Stomach (tissue), 9 donors: ENCODE results near the gene ASAH2. TPM values are rescaled to one million over a fixed set of nuclear protein-coding genes. Genes with fewer than 3 reads are reported as not detected.

Source experiments
- DNase-seq, 2 donors: peaks; one replicate each; pipeline versions ENCODE4 v3.0.0 to v3.0.0-alpha.2; 2013 to 2019
- H3K27ac ChIP-seq, 5 donors: fragments of 200-600 bp in 4 of 5; sonication (generic) in 4 of 5; one replicate each; pipeline ENCODE4 v1.5.1; 2013 to 2019; ENCODE audit warnings: mild to moderate bottlenecking in 1 of 5, moderate library complexity in 1 of 5
- H3K27me3 ChIP-seq, 3 donors: fragments of 200-600 bp; sonication (generic); one replicate each; pipeline ENCODE4 v1.5.1; 2017 to 2019; ENCODE audit warnings: mixed run types in 1 of 3
- H3K36me3 ChIP-seq, 4 donors: fragments of 200-600 bp; sonication (generic); 1 replicate in 3 of 4; 2 replicates in 1 of 4; pipeline ENCODE4 v1.5.1; 2016 to 2019
- H3K4me1 ChIP-seq, 4 donors: fragments of 200-600 bp; sonication (generic); one replicate each; pipeline ENCODE4 v1.5.1; 2016 to 2019
- H3K4me3 ChIP-seq, 4 donors: fragments of 200-600 bp; sonication (generic) in 3 of 4; one replicate each; pipeline ENCODE4 v1.5.1; 2016 to 2019; ENCODE audit warnings: mild to moderate bottlenecking in 1 of 4
- H3K9me3 ChIP-seq, 4 donors: fragments of 200-600 bp; sonication (generic); one replicate each; pipeline ENCODE4 v1.5.1; 2016 to 2019
- EP300 ChIP-seq: sonication (generic); formaldehyde crosslinking; IDR thresholded peaks from one replicate; pipeline ENCODE4 v1.6.1; 2017; ENCODE audit warnings: antibody characterized with exemption
- POLR2A ChIP-seq, 4 donors: fragments of 450-650 bp; IDR thresholded peaks; one replicate each; pipeline ENCODE4 v1.6.1; 2016; ENCODE audit warnings: antibody characterized with exemption in 4 of 4, control low read depth in 2 of 4, mild to moderate bottlenecking in 1 of 4, moderate library complexity in 1 of 4
- POLR2AphosphoS5 ChIP-seq, 3 donors: sonication (generic); formaldehyde crosslinking; IDR thresholded peaks; one replicate each; pipeline ENCODE4 v1.6.1; 2016; ENCODE audit warnings: antibody characterized with exemption in 3 of 3
- WGBS, 5 donors: extraction: QIAGEN DNeasy Blood & Tissue Kit in 3 of 5; methylation state at CpG; one replicate each; pipeline versions ENCODE4 v1.1.5 to v1.1.7; 2013 to 2018; 5-methylcytosine and 5-hydroxymethylcytosine counted together
- intact Hi-C: fragments of 100-400 bp; cut with DNase I; formaldehyde crosslinking; loops from one replicate; pipeline ENCODE4 v1.15.1; 2023; ENCODE audit warnings: low total_unique reads
- polyA plus RNA-seq, 3 donors: library from polyadenylated mRNA; stranded (reverse); fragments of 200-250 nt; gene quantifications; one replicate each; pipeline ENCODE4 v1.2.3, GENCODE V29; 2013
- total RNA-seq, 5 donors: library from RNA; depleted of rRNA; stranded (reverse); fragments of >200 nt; gene quantifications; one replicate each; pipeline versions ENCODE4 v1.1.0 to v1.2.3, GENCODE V29; 2014 to 2016
- TF ChIP-seq, protein P1 (sequence below), 7 experiments: fragments of 450-650 bp in 4 of 7; fragments of 200-600 bp in 3 of 7; sonication (generic) in 3 of 7; IDR thresholded peaks; one replicate each; pipeline ENCODE4 v1.5.1; 2016 to 2019; ENCODE audit warnings: antibody characterized with exemption in 7 of 7, control low read depth in 2 of 7, mild to moderate bottlenecking in 1 of 7
- donor health status: healthy with polysubstance abuse.
- donor health status: Bipolar disorder and iron deficiency.
- donor health status: healthy.

Gene ASAH2
- total and polyA plus RNA-seq, 8 donors = 0.20 to 22.8 (median 0.55) TPM

DNA sequence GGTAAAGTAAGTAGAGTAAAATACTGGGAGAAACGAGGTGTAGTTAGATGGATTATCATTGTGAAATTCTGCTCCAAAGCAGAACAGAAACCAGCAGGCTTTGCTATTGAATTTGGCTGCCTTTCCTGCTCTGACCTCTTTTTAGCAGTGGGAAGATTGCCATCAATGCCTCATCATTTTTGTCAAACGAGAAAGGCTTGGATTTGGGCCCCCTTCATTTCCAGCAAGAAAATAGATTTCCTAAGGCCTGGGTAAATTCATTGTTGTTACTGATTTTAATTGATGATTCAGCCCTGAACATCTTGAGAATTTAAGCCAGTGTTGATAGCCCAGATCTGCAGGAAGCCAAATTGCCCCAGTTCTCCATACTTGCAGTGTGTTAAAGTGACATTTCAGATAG is 35.2 kb upstream of the ASAH2 start:
- no peak overlapping the region for H3K27ac ChIP-seq
- DNase-seq = peak in 1 of 2 donors; percentile 74
- no peaks in the 10 kb centered on the region for H3K9me3 ChIP-seq
- H3K36me3 ChIP-seq = no peaks in the 10 kb centered on the region
- WGBS, 5 donors = 9 to 29% (median 15%) methylated on average over 2 of the region's 2 CpGs
- H3K27me3 ChIP-seq = no peaks in the 10 kb centered on the region
- H3K4me1 ChIP-seq = peaks cover 0 to 20% (median 11%) of the 10 kb centered on the region in 4 donors
- H3K4me3 ChIP-seq = no peak overlapping the region
- TF ChIP-seq EP300 = no peak
- no peak for TF ChIP-seq POLR2A (IDR thresholded peaks at IDR 0.05)
- TF ChIP-seq POLR2AphosphoS5 (IDR thresholded peaks at IDR 0.05) = no peak
- TF ChIP-seq, protein P1, sequence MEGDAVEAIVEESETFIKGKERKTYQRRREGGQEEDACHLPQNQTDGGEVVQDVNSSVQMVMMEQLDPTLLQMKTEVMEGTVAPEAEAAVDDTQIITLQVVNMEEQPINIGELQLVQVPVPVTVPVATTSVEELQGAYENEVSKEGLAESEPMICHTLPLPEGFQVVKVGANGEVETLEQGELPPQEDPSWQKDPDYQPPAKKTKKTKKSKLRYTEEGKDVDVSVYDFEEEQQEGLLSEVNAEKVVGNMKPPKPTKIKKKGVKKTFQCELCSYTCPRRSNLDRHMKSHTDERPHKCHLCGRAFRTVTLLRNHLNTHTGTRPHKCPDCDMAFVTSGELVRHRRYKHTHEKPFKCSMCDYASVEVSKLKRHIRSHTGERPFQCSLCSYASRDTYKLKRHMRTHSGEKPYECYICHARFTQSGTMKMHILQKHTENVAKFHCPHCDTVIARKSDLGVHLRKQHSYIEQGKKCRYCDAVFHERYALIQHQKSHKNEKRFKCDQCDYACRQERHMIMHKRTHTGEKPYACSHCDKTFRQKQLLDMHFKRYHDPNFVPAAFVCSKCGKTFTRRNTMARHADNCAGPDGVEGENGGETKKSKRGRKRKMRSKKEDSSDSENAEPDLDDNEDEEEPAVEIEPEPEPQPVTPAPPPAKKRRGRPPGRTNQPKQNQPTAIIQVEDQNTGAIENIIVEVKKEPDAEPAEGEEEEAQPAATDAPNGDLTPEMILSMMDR (IDR thresholded peaks at IDR 0.05) = no peak
- intact Hi-C loops = no loop called here

DNA sequence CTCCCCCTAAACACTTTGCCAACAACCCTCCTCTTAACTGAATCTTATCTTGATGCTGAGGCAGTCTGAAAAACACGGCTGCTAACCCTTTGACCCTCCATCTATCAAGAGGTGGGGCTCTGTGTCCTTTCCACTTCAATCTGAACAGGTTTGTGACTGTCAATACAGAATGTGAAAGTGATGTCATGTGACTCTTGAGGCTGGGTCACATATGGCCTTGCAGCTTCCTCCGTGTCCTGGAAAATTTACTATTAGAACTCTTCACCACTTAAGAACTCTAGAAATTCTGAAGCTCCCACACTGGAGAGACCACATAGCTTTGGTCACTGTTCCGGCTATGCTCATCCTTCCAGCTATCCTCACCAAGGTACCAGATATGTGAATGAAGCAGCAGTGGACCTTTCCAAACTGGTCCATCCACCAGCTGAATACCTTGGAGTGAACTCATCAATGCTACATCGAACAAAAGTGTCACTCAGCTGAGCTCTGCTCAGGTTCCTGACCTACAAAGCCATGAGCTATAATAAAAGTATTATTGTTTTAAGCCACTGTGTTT is 30.7 kb upstream of the ASAH2 start:
- DNase-seq = no peak
- no peaks in the 10 kb centered on the region for H3K27me3 ChIP-seq
- 71 to 78% (median 72%) methylated on average over 4 of the region's 4 CpGs for WGBS, 5 donors
- no peaks in the 10 kb centered on the region for H3K9me3 ChIP-seq
- peaks cover 13 to 30% (median 15%) of the 10 kb centered on the region in 4 donors for H3K4me1 ChIP-seq
- no peak for TF ChIP-seq POLR2A (IDR thresholded peaks at IDR 0.05)
- TF ChIP-seq, protein P1 (IDR thresholded peaks at IDR 0.05) = no peak
- no peak for TF ChIP-seq POLR2AphosphoS5 (IDR thresholded peaks at IDR 0.05)
- TF ChIP-seq EP300 = no peak
- H3K4me3 ChIP-seq = no peak overlapping the region
- no peak overlapping the region for H3K27ac ChIP-seq
- intact Hi-C loops = no loop called here
- H3K36me3 ChIP-seq = no peaks in the 10 kb centered on the region

DNA sequence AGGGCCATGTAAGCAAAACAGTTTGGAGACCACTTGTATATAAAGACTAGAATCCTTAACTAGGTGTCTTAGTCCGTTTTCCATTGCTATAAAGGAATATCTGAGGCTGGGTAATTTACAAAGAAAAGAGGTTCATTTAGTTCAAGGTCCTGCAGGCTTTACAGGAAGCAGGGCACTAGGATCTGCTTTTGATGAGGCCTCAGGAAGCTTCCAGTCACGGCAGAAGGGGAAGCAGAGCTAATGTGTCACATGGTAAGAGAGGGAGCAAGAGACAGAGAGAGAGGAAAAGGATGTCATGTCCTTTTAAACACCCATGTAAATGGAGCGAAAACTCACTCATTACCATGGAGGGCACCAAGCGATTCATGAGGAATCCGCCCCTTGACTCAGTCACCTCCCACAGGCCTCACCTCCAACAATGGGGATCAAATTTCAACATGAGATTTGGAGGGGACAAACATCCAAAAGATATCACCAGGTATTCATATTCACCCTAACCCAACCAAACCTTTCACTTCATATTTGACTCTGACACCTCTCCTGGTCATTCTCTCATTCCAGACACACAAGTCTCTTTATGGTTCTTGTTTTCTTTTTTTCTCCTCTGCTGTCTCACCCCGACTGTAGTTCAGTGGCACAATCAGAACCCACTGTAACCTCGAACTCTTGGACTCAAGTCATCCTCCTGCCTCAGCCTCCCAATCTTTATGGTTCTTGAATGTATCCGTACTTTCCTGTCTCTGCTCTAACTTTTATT is 30.1 kb upstream of the ASAH2 start:
- Histone ChIP-seq H3K27me3 (no peaks in the 10 kb centered on the region), H3K36me3 (no peaks in the 10 kb centered on the region), H3K4me3 (no peak overlapping the region), H3K9me3 (no peaks in the 10 kb centered on the region), H3K4me1 (peaks cover 10 to 23% (median 13%) of the 10 kb centered on the region in 4 donors), H3K27ac (no peak overlapping the region)
- no peak for TF ChIP-seq POLR2A (IDR thresholded peaks at IDR 0.05)
- TF ChIP-seq EP300 = no peak
- TF ChIP-seq, protein P1 (IDR thresholded peaks at IDR 0.05) = no peak
- TF ChIP-seq POLR2AphosphoS5 (IDR thresholded peaks at IDR 0.05) = no peak
- no peak for DNase-seq
- 77 to 91% (median 86%) methylated on average over 8 of the region's 8 CpGs for WGBS, 5 donors
- intact Hi-C loops = no loop called here

DNA sequence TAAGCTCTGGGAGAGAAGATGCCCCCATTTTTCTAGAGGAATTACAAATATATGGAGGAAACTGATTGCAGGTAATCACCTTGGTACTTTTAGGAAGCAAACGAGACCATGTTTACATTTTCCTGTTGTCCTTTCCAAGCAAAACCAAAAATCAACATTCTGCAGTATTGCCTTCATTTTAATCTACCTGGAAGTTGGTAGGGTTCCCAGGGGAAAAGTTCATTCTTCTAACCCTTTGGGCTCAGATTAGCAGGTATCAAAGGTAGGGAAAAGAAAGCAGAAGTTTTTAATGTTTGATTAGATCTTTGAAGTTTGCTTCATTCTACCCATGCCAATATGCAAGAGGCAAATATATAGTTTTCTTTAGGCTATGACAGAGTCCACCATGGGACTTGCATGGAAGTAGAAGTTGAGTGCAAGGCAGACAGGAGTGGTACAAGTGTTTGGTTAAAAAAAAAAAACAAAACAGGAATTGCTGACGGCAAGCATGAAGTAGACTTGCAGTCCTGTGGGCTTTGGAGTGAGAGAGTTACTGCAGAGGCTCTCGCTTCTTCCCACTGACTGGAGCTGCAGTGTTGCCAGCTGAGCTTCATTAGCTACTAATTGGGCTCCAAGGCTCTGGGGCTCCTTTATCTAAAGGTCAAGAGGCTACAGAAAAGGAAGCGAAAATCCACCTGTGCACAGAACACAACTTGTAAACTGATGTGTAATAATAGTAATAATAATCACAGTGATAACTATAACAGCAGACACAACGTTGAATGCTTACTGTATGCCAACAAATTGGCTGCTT is 28.9 kb upstream of the ASAH2 start:
- WGBS, 5 donors = 16 to 45% (median 32%) methylated on average over 5 of the region's 5 CpGs
- Histone ChIP-seq H3K4me1 (peaks cover 0 to 16% (median 11%) of the 10 kb centered on the region in 4 donors), H3K4me3 (no peak overlapping the region), H3K27me3 (no peaks in the 10 kb centered on the region), H3K27ac (no peak overlapping the region), H3K36me3 (no peaks in the 10 kb centered on the region), H3K9me3 (no peaks in the 10 kb centered on the region)
- TF ChIP-seq POLR2A (IDR thresholded peaks at IDR 0.05) = no peak
- no peak for TF ChIP-seq EP300
- TF ChIP-seq, protein P1 (IDR thresholded peaks at IDR 0.05) = no peak
- no peak for TF ChIP-seq POLR2AphosphoS5 (IDR thresholded peaks at IDR 0.05)
- DNase-seq = no peak
- intact Hi-C loops = no loop called here
